Measurements from ENCODE around the gene SLC20A1.
"Not testable (repeated sequence)": the region's sequence is repeated elsewhere in the genome, so short reads cannot be mapped to it uniquely, and the experiment has no call there.

The SLC20A1 gene

DNA sequence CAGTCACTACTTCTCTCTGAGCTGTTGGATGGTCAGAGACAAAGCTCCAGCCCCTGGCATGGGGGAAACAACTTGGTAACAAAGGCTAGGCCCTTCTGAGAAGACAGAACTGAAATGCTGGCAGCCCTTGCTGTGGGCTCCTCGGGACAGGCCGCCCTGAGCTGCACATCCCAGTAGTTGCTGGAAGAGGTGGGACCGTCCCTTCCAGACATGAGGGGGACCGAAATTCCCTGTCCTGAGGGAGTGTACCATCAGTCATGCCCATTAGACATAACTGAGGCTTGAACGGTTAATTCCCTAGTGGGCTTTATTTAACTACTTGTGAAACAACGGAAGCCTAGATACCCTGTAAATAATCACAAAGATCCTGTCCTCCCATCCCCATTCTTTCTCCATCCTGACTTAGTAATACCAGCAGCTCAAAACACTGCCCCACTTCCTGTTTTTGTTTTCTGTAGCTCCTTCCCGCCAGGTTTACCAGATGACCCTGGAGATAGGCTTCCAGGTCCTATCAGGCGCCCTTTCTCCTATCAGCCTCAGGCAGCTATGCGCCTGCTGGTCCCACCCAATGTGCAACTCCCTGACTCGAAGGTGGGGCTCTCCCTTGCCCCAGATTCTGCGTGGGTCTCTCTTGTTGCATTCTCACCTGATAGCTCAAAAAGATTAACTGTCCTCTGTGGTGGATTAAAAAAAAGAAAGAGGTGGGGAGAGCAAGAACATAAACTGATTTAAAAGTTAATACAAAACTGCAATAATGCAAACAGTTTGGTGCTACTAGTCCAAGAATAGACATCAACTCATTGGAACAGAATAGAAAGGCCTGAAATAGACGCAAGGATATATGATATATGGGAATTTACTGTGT, 38.0 kb downstream of the SLC20A1 start:
- DNase-seq (ENCODE audit: low read depth): no peak

DNA sequence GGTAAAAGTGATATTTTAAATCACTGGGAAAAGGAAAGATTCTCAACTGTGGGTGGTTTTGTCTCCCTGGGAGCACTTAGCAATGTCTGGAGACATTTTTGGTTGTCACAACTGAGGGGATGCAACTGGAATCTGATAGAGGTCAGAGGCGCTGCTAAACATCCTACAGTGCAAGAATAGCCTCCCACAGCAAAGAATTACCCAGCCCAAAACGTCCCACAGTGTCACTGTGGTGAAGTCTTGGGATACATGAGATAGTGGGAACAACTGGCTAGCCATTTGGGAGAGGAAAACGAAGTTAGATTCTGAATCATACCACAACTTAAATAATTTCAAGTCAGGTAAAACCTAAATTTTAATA, 38.7 kb downstream of the SLC20A1 start:
- no peak for DNase-seq (ENCODE audit: low read depth)

DNA sequence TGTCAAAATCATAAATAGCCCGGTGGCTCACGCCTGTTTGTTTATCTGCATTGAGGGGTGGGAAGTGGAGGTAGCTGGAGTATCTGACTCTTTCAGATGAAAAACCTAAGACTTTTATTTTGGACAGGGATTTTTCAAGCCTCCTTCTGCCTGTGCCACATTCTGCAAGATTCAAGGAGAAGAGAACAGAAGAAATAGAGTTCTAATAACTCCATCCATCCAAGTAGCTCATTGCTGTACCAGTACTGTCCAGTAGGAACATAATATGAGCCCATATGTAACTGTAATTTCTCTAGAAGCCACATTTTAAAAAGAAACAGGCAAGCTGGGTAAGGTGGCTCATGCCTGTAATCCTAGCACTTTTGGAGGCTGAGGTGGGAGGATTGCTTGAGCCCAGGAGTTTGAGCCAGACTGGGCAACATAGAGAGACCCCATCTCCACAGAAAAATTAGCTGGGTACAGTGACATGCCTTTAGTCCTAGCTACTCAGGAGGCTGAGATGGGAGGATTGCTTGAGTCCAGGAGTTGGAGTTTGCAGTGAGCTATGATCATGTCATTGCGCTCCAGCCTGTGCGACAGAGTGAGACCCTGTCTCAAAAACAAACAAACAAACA, 39.6 kb downstream of the SLC20A1 start:
- DNase-seq (ENCODE audit: low read depth): no peak

DNA sequence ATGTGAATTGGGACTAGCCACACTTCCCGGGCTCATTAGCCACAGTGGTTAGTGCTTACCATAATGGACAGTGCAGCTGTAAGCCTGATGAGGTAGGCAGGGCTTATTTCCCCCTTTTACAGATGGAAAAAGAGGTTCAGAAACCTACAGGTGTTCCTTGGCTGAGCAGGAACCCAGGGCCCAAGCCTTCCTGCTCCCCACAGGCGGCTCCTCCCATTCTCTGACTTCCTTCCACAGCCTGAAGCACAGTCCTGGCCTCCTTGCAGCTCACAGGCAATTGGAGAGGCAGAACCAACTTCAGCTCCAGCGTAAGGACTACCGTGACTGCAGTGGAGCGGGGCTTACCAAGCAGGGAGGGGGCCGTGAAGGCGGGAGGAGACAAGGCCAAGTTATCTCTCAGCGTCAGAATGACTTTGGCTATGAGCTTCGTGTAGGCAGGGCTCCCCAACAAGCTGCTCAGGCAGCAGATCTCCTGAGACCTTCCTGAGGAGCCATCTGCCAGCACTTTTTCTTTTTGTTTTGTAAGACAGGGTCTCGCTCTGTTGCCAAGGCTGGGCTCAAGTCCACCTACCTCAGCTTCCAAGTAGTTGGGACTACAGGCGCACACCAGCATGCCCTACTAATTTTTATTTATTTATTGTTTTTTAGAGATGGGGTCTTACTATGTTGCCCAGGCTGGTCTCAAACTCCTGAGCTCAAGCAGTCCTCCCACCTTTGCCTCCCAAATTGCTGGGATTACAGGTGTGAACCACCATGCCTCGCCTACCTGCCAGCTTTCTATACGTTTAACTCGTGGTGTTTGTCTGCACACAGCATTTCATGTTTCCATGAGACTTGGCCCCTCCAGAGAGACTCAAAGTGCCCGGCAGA, 40.8 kb downstream of the SLC20A1 start:
- no peak for DNase-seq (ENCODE audit: low read depth)

DNA sequence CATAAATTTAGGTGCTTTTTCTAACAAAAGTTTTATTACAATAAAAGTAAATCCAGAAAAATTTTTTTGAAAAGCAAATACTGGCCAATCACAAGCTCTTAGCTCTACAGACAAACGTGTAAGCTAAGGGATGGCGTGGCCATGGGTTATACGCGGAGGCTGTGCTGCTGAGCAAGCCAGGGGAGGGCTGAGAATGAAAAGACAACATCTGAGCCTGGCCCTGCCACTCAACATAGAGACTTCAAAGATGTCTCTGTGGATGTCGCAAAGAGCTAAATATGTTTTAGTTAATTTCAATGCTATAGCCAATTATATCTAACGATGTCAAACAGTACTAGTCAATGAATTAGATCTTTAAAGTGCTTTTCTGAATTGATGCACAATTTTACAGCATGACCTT, 41.8 kb downstream of the SLC20A1 start:
- DNase-seq (ENCODE audit: low read depth): no peak

DNA sequence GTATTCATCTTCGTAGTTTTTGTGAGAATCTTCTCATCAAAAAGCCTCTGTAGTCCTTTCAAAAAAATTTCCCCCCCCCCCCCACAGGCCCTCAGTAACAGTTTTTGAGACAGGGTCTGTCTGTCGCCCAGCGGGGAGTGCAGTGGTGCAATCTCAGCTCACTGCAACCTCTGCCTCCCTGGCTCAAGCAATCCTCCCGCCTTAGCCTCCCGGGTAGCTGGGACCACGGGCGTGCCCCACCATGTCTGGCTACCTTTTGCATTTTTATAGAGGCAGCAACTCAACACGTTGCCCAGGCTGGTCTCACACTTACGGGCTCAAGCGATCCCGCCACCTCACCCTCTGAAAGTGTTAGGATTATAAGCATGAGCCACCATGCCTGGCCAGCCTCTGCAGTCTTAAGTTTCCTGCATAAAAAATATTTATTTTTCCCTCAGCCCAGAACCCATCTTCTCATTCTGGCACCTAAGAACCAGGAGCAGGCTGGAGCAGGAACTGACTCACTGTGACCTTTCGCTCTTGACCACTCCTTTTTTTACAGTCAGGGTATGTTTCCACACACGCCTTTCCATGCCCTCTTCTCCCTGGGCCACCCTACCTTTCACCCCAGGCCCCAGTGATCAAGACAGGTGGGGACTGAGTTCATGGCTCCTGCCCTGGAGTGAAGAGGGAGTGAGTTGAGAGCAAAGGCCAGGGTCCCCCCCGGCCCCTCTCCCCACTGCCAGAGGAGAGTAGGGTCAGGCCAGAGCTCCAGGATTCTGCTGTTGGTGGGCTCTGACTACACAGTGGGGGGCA, 42.5 kb downstream of the SLC20A1 start:
- no peak for DNase-seq (ENCODE audit: low read depth)

DNA sequence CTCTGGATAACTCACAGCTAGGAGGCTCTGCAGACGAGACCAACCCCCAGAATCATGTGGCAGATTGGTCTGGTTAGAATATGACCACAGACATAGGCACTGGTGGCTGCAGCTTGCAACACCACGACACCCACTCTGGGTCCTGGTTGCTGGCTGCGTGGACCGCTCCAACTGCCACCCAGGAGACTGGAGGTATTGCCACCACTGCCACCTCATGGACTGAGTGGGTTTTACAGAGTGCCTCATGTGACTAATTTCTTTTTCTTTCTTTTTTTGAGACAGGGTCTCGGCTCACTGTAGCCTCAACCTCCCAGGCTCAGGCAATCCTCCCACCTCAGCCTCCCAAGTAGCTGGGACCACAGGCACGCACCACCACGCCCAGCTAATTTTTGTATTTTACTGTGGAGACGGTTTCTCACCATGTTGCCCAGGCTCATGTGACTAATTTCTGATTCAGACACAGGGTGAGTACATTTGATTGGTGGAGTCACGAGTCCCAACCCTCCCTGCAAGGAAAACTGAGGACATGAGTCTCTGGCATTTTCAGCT, 45.2 kb downstream of the SLC20A1 start:
- DNase-seq (ENCODE audit: low read depth): no peak

DNA sequence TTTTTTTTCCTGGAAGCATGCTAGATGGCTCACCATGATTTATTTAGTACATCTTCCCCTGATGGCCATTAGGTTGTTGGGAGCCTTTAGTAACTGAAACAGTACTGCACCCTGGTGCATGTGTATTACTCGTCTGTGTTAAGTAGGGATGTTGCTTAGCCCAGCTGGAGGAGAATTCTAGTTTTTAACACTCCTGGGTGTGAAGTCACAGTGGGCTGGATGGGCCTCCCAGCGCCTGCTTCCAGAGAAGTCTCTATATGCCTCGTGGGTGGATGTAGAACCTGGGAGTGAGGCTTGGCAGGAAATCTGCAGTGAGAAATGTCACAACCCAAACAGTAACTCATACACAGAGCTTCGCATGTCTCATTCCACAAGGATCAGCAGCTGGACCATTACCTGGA, 46.1 kb downstream of the SLC20A1 start:
- DNase-seq (ENCODE audit: low read depth): no peak

DNA sequence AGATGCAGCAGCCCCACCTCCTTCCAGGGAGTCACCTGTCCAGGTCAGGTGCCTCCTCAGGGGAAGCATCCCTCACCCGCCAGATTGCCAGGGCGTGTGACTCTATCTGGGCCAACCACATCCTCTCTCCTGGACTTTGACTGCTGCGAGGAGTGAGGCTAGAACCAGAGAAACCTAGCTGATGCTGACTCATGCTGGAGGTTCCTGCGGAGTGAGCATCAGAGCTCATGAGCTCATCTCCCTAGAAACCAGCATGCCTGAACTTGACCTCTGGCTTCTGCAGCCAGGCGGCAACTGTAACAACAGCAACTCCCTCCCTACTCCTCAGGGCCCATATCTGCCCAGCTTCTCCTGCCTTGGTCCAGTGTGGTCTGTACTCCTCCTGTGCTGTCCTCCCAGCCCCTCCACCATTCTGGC, 46.8 kb downstream of the SLC20A1 start:
- DNase-seq (ENCODE audit: low read depth): peak; percentile 88

DNA sequence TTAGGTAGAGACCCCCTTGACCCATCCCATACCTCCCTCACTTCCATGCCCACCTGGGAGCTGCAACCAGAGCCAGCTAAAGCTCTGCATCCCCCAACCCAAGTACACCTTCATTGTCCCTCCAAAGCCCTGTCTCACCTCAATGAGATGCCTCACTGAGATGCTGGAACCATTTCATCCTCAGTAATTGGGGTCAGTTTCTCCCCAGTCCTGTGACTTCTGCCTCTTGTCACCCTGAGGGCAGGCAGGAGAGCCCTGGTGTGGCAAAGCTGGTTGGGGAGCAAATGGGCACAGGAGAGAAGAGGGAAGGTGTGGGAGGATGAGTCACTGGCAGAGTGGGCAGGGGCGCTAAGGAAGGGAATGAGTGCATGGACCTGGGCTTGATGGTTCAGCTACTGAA, 47.2 kb downstream of the SLC20A1 start:
- DNase-seq (ENCODE audit: low read depth): no peak

DNA sequence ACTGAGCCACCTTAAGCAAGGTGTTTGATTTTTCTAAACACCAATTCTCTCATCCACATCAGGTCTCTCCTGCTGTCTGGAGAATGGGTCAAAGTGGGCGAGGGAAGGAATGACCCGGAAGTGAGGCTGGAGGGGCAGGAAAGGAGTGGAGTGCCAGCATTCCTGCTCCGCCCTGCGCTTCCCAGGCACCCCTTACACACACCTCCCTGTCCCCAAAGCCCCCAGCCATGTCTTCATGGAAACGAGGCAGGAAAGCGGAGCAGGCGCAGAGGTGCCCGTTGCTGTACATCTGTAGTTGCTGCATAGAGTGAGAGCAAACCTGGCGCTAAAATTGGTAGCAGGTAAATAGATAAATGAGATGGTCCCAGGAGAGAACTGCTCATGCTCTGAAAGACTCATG, 47.9 kb downstream of the SLC20A1 start:
- no peak for DNase-seq (ENCODE audit: low read depth)

DNA sequence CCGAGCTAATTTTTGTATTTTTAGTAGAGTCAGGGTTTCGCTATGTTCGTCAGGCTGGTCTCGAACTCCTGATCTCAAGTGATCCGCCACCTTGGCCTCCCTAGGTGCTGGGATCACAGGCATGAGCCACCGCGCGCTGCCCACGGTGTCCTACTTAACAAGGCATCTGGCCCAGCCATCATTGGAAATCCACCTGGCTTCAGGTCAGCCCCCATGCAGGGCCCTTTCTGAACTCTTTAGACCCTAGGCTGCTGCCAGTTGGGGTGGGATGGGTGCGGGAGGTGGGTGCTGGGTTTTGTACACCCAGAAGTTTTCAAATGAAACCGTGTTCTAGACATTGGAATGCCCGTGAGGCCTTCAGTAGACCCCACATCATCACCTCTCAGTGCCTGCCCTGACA, 48.4 kb downstream of the SLC20A1 start:
- DNase-seq (ENCODE audit: low read depth): no peak

DNA sequence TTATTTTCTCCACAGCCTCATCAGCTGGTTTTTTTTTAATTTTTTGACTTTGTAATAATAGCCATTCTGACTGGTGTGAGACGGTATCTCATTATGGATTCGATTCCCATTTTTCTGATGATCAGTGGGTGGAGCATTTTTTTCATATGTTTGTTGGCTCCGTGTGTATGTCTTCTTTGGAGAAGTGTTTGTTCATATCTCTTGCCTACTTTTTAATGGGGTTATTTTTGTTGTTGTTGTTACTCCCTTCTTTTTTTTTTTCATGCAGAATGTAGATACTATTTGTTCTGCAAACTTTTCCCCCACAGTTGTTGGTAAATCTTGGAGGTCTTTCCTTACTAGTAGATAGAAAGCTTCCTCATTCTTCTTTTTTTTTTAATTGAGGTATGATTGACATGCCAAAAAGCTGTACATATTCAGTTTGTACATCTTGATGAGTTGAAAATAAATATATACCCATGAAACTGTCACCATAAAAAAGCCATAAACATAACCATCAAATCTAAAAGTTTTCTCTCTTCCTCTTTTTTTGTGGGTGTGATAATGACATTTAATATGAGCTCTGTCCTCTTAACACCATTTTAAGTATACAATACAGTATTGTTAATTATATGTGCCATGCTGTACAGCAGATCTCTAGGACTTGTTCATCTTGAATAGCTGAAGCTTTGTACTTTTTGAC, 53.2 kb downstream of the SLC20A1 start:
- DNase-seq (ENCODE audit: low read depth): no peak

DNA sequence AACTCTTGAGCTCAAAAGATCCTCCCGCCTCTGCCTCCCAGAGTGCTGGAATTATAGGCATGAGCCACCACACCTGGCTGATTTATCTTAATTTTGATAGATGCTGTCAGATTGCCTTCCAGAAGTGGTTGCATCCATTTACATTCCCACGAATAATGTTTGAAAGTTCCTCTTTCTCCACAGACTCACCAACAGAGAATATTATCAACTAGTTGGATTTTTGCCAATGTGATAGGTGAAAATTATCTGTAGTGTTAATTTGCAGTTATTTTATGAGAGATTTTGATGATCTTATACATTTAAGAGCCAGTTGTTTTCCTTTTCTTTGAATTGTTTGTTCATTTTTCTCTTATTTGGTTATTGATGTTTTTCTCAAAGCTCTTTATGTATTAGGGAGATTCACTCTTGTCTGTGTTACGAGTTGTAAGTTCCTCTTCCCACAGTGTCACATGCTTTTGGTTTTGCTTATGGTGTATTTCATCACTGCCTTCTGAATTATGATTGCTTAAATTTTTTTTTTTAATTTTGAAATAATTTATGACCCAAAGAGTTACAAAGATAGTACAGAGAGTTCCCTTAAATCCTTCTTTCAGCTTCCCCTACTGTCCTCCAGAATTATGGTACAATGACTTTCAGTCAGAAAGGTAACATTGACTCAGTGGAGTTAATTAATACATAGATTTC, 54.4 kb downstream of the SLC20A1 start:
- no peak for DNase-seq (ENCODE audit: low read depth)

DNA sequence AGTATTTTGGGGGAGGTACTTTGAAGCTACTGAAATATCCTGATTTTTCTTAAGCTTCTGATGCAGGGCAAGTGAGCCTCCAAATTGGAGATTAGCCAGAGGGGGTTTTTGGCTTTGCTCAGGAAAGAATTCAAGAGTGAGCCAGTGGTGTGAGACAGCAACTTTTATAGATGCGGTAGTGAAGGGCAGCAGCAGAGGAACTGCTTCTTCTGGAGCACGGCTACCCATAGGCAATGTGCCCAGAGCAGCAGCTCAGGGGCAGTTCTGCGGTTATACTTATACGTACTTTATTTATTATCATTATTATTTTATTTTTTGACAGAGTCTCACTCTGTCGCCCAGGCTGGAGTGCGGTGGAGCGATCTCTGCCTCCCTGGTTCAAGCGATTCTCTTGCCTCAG, 55.3 kb downstream of the SLC20A1 start:
- no peak for DNase-seq (ENCODE audit: low read depth)

DNA sequence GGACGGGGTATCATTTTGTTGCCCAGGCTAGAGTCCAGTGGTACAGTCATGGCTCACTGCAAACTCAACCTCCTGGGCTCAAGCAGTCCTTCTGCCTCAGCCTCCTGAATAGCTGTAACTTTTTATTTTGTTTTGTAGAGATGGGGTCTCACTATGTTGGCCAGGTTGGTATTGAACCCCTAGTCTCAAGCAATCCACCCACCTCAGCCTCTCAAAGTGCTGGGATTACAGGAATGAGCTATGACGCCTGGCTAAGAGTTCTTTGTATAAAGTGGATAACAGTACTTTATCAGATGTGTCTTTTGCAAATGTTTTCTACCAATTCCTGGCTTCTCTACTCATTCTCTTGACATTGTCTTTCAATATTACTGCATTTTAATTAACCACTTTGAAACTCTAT, 57.9 kb downstream of the SLC20A1 start:
- no peak for DNase-seq (ENCODE audit: low read depth)

DNA sequence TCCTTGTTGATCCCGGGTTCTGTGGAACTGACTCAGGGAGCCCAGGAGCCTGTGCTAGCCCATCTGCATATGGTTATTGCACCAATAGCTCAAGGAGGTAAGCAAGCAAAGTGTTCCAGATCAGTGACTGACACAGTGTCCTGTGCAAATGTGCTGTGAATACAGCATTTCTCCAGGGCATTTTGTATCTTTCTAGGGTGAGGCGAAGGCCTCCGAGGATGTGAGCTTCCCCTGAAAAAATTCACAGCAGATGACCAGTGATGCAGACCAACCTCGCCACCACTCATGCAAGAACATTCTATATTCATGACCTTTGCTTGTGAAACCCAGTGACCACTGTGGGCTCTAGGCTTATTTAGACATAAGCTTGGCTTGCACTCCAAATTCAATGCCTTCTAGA, 59.8 kb downstream of the SLC20A1 start:
- no peak for DNase-seq (ENCODE audit: low read depth)

DNA sequence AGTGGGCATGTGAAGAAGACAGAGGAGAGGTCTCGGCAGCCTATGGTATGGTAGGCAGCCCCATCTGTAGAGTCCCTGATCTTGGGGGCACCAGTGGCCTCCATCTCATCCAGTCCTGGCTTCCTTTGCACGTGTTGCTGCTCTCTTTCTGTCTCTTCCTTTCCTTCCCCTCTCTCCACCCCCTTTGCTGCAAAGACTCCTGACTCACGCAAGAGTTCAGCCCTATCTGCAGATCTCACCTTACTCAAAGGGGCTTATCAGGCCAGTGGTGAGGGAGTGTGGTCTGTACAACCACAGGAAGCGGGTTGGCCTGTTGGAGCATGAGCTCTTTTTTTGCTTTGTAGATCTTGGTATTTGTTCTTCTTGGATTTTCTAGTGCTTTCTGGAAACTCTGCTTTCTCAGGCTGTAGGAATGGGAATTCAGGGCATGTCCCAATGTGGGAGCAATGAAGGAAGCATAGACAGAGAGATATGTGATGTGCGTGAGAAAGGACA, 60.5 kb downstream of the SLC20A1 start:
- no peak for DNase-seq (ENCODE audit: low read depth)

DNA sequence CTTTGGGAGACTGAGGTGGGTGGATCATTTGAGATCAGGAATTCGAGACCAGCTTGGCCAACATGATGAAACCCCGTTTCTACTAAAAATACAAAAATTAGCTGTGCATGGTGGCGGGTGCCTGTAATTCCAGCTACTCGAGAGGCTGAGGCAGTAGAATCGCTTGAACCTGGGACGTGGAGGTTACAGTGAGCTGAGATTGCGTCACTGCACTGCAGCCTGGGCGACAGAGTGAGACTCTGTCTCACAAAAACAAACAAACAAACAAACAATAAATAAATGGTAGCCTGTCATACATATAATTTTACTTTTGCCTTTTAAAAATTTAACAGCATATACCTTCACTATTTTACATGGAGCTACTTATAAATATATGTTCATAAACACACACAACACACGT, 61.2 kb downstream of the SLC20A1 start:
- not testable (repeated sequence) for DNase-seq (ENCODE audit: low read depth)

DNA sequence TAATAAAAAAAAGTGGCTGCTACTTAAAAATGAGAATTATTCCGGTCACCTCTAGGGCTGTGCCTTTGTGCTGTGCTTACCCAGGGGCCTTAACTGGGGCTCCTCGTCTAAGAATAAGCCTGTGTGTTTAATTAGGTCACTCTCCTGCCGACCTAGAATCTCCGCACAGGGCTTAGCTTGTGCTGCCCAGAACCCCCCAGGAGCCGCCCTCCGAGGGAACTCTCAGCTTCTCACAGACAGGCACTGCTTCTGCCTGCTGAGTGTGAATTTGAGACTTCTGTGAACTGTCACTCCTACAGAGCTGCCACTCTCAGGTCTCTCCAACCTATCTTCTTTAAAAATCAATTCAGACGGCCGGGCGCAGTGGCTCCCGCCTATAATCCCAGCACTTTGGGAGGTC, 63.2 kb downstream of the SLC20A1 start:
- DNase-seq (ENCODE audit: low read depth): no peak

All from GM04504 (cell line).